ENCODE data around the gene CAMK1D.

The CAMK1D gene

DNA sequence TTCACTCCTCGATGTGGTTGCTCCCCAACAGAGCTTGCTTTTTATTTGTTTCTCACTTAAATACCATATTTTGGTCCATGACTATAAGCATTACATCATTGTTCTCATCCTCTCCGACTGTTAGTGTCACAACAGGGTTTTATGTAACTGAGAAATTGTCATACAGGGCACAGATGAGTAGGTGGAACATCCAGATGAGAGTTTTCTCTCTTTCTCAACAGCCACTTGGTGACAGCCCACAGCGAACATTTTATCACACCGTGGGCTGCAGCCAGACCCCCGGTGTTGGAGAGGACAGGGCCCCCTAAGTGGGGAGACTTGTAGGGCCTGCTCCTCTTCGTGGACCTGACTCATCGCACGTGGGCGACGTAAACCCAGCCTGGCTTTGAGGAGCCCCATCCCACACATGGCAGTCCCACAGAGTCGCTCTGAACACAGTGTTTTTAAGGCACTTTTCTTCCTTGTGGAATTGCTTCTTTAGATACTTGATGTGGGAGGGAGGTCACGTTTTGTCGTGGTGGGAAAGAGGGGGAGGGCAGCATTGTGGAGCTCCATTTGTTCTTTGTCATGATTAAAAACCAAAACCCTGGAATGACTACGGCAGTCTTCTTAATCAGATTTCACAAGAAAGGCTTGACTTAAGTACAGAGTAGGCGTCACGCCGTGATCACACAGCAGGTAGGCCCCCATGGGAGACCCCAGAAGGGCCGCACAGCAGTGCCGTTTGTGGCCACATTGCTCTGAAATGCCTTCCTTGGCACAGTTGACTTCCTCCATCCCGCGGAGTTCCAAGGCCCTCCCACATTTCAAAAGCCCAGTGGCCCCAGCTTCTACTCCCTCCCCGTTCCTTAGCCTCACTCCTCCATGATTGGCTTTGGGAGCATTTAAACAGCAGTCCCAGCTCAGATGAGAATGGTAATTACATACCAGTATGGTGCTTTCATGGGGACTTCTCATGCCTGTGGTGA, 431.6 kb downstream of the CAMK1D start (continued):
- TF ChIP-seq, protein P1, sequence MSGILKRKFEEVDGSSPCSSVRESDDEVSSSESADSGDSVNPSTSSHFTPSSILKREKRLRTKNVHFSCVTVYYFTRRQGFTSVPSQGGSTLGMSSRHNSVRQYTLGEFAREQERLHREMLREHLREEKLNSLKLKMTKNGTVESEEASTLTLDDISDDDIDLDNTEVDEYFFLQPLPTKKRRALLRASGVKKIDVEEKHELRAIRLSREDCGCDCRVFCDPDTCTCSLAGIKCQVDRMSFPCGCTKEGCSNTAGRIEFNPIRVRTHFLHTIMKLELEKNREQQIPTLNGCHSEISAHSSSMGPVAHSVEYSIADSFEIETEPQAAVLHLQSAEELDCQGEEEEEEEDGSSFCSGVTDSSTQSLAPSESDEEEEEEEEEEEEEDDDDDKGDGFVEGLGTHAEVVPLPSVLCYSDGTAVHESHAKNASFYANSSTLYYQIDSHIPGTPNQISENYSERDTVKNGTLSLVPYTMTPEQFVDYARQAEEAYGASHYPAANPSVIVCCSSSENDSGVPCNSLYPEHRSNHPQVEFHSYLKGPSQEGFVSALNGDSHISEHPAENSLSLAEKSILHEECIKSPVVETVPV (CRISPR knock-in tag; IDR thresholded peaks at IDR 0.05), result no peak
- TF ChIP-seq RARB (CRISPR knock-in tag; IDR thresholded peaks at IDR 0.05), result no peak
- TF ChIP-seq GLIS3 (CRISPR knock-in tag; IDR thresholded peaks at IDR 0.05), result no peak
- TF ChIP-seq TCF4 (CRISPR knock-in tag; IDR thresholded peaks at IDR 0.05; ENCODE audit: borderline replicate concordance), result no peak
- no peak for TF ChIP-seq BACH2 (CRISPR knock-in tag; IDR thresholded peaks at IDR 0.05; ENCODE audit: borderline replicate concordance)
- TF ChIP-seq CSDC2 (CRISPR knock-in tag; IDR thresholded peaks at IDR 0.05), result no peak

DNA sequence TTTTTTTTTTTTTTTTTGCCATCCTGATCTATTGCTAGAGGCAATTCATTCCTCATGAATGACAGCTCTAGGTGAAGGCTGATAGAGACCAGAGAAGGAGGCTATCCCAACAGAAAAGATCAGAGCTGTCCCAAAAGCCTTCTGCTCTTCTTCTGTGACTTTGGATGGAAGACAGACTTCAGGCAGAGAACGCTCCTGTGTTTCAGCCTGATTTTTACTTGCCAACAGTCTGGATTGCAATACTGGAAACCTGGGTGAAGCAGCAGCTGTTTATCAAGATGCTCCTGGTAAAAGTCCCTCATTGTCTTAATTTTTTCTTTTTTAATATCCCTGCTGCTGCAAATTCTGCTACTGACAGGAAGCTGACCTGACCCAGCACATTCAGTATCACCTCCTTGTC, 432.6 kb downstream of the CAMK1D start:
- no peak for ATAC-seq

More for the DNA sequence above, 432.6 kb downstream of the CAMK1D start:
- no peak for TF ChIP-seq TCF4 (CRISPR knock-in tag; IDR thresholded peaks at IDR 0.05; ENCODE audit: borderline replicate concordance)
- TF ChIP-seq, protein P2, sequence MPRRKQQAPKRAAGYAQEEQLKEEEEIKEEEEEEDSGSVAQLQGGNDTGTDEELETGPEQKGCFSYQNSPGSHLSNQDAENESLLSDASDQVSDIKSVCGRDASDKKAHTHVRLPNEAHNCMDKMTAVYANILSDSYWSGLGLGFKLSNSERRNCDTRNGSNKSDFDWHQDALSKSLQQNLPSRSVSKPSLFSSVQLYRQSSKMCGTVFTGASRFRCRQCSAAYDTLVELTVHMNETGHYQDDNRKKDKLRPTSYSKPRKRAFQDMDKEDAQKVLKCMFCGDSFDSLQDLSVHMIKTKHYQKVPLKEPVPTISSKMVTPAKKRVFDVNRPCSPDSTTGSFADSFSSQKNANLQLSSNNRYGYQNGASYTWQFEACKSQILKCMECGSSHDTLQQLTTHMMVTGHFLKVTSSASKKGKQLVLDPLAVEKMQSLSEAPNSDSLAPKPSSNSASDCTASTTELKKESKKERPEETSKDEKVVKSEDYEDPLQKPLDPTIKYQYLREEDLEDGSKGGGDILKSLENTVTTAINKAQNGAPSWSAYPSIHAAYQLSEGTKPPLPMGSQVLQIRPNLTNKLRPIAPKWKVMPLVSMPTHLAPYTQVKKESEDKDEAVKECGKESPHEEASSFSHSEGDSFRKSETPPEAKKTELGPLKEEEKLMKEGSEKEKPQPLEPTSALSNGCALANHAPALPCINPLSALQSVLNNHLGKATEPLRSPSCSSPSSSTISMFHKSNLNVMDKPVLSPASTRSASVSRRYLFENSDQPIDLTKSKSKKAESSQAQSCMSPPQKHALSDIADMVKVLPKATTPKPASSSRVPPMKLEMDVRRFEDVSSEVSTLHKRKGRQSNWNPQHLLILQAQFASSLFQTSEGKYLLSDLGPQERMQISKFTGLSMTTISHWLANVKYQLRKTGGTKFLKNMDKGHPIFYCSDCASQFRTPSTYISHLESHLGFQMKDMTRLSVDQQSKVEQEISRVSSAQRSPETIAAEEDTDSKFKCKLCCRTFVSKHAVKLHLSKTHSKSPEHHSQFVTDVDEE (CRISPR knock-in tag; IDR thresholded peaks at IDR 0.05), result no peak
- TF ChIP-seq, protein P3, sequence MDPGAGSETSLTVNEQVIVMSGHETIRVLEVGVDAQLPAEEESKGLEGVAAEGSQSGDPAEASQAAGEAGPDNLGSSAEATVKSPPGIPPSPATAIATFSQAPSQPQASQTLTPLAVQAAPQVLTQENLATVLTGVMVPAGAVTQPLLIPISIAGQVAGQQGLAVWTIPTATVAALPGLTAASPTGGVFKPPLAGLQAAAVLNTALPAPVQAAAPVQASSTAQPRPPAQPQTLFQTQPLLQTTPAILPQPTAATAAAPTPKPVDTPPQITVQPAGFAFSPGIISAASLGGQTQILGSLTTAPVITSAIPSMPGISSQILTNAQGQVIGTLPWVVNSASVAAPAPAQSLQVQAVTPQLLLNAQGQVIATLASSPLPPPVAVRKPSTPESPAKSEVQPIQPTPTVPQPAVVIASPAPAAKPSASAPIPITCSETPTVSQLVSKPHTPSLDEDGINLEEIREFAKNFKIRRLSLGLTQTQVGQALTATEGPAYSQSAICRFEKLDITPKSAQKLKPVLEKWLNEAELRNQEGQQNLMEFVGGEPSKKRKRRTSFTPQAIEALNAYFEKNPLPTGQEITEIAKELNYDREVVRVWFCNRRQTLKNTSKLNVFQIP (CRISPR knock-in tag; IDR thresholded peaks at IDR 0.05; ENCODE audit: borderline replicate concordance, low read depth), result no peak
- TF ChIP-seq TOX (CRISPR knock-in tag; IDR thresholded peaks at IDR 0.05; ENCODE audit: borderline replicate concordance), result no peak
- no peak for TF ChIP-seq ZFP3 (CRISPR knock-in tag; IDR thresholded peaks at IDR 0.05)
- TF ChIP-seq ZFP30 (CRISPR knock-in tag; IDR thresholded peaks at IDR 0.05), result no peak
- TF ChIP-seq GLIS3 (CRISPR knock-in tag; IDR thresholded peaks at IDR 0.05), result no peak
- no peak for TF ChIP-seq BACH2 (CRISPR knock-in tag; IDR thresholded peaks at IDR 0.05; ENCODE audit: borderline replicate concordance)
- TF ChIP-seq, protein P1 (CRISPR knock-in tag; IDR thresholded peaks at IDR 0.05), result no peak
- TF ChIP-seq PPARA (CRISPR knock-in tag; IDR thresholded peaks at IDR 0.05; ENCODE audit: borderline replicate concordance), result no peak
- TF ChIP-seq ZNF70 (CRISPR knock-in tag; IDR thresholded peaks at IDR 0.05), result no peak
- TF ChIP-seq SNAI2 (CRISPR knock-in tag; IDR thresholded peaks at IDR 0.05), result no peak
- TF ChIP-seq RARB (CRISPR knock-in tag; IDR thresholded peaks at IDR 0.05), result no peak
- no peak for TF ChIP-seq CSDC2 (CRISPR knock-in tag; IDR thresholded peaks at IDR 0.05)
- TF ChIP-seq, protein P4, sequence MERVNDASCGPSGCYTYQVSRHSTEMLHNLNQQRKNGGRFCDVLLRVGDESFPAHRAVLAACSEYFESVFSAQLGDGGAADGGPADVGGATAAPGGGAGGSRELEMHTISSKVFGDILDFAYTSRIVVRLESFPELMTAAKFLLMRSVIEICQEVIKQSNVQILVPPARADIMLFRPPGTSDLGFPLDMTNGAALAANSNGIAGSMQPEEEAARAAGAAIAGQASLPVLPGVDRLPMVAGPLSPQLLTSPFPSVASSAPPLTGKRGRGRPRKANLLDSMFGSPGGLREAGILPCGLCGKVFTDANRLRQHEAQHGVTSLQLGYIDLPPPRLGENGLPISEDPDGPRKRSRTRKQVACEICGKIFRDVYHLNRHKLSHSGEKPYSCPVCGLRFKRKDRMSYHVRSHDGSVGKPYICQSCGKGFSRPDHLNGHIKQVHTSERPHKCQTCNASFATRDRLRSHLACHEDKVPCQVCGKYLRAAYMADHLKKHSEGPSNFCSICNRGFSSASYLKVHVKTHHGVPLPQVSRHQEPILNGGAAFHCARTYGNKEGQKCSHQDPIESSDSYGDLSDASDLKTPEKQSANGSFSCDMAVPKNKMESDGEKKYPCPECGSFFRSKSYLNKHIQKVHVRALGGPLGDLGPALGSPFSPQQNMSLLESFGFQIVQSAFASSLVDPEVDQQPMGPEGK (CRISPR knock-in tag; IDR thresholded peaks at IDR 0.05; ENCODE audit: borderline replicate concordance), result no peak
- TF ChIP-seq, protein P5, sequence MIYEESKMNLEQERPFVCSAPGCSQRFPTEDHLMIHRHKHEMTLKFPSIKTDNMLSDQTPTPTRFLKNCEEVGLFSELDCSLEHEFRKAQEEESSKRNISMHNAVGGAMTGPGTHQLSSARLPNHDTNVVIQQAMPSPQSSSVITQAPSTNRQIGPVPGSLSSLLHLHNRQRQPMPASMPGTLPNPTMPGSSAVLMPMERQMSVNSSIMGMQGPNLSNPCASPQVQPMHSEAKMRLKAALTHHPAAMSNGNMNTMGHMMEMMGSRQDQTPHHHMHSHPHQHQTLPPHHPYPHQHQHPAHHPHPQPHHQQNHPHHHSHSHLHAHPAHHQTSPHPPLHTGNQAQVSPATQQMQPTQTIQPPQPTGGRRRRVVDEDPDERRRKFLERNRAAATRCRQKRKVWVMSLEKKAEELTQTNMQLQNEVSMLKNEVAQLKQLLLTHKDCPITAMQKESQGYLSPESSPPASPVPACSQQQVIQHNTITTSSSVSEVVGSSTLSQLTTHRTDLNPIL (CRISPR knock-in tag; IDR thresholded peaks at IDR 0.05; ENCODE audit: low read depth), result no peak
- no peak for TF ChIP-seq ZNF565 (CRISPR knock-in tag; conservative IDR thresholded peaks at IDR 0.05; ENCODE audit: low read depth)

All from SK-N-SH treated with all-trans-retinoic acid at 6 μM for 48 hours (cell line).